NB4 (cell line): ENCODE results near the gene SLC26A2.

Experiments
- POLR2A ChIP-seq: IDR thresholded peaks from 2 replicates; pipeline ENCODE4 v1.6.1; 2011; ENCODE audit warnings: mild to moderate bottlenecking; ENCODE audit not compliant: insufficient read length; ENCODE audit errors: extremely low read depth
- TF ChIP-seq, protein P1 (sequence below): IDR thresholded peaks from one replicate; pipeline ENCODE4 v1.5.1; 2012; ENCODE audit warnings: low read depth, low read length
- TF ChIP-seq, protein P2 (sequence below): IDR thresholded peaks from 2 replicates; pipeline ENCODE4 v1.6.1; 2011; ENCODE audit warnings: low read depth, low read length

DNA sequence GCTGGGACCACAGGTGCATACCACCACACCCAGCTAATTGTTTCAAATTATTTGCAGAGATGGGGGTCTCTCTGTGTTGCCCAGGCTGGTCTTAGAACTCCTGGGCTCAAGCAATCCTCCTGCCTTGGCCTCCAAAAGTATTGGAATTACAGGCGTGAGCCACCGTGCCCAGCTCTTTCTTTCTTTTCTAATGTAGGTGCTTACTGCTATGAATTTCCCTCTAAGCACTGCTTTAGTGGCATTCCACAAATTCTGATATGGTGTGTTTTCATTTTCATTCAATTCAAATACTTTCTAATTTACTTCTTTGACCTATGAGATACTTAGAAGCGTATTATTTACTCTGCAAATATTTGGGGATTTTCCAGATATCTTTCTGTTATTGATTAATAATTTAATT lies 54.9 kb downstream of the SLC26A2 start:
- TF ChIP-seq, protein P1, sequence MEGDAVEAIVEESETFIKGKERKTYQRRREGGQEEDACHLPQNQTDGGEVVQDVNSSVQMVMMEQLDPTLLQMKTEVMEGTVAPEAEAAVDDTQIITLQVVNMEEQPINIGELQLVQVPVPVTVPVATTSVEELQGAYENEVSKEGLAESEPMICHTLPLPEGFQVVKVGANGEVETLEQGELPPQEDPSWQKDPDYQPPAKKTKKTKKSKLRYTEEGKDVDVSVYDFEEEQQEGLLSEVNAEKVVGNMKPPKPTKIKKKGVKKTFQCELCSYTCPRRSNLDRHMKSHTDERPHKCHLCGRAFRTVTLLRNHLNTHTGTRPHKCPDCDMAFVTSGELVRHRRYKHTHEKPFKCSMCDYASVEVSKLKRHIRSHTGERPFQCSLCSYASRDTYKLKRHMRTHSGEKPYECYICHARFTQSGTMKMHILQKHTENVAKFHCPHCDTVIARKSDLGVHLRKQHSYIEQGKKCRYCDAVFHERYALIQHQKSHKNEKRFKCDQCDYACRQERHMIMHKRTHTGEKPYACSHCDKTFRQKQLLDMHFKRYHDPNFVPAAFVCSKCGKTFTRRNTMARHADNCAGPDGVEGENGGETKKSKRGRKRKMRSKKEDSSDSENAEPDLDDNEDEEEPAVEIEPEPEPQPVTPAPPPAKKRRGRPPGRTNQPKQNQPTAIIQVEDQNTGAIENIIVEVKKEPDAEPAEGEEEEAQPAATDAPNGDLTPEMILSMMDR: no peak
- TF ChIP-seq POLR2A: no peak
- TF ChIP-seq, protein P2, sequence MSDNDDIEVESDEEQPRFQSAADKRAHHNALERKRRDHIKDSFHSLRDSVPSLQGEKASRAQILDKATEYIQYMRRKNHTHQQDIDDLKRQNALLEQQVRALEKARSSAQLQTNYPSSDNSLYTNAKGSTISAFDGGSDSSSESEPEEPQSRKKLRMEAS: no peak
